ENCODE data around the gene TTC7B.

DNA sequence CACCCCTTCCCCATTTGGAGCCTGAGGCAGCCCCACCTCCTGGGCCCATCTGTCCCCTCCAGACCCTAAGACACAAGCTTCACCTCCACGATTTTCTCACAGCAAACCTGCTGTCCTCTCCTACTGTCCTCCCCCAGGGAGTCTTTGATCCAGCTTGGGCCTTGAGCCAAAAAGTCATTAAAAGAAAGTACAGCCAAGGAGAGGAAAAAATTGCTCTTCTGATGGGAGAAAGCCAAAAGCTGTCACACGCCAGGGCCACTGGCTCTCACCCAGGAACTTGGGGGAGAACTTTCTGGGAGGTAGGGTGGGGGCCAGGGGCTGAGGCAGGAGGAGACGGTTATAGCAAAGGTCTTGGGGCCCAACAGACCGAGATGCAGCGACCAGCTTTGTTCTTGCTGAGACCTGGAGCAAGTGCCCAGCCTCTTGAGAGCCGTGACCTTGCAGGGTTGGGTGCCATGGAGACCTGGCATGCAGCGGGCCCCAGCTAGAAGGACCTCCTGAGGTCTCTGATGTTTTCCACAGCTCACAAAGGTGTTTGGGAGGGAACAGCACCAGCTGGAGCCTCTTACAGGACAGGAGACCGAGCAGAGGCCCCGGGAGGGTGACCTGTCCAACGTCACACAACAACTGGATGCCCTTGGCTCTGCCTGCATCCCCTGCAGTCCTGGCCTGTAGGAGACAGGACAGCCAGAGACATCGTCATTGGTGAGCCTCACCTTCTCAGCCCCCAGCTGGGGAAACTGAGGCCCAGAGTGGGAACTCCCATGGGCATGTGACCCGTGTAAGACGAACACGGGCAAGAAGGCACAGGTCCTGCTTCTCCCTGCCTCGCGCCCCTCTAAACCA is 294.9 kb downstream of the TTC7B start:
- TF ChIP-seq POLR2A (IDR thresholded peaks at IDR 0.05; ENCODE audit: low read depth, low read length) (no peak), POLR2AphosphoS5 (IDR thresholded peaks at IDR 0.05; ENCODE audit: low read depth, low read length) (no peak)
